HG03342 (cell line): Measurements from ENCODE around the gene OBSCN.

Experiments
- ATAC-seq: cut with Tn5 transposase; IDR thresholded peaks from one replicate; pipeline ENCODE4 v1.9.1; 2021; ENCODE audit warnings: mild to moderate bottlenecking, moderate library complexity; ENCODE audit not compliant: unreplicated experiment

The OBSCN gene

DNA sequence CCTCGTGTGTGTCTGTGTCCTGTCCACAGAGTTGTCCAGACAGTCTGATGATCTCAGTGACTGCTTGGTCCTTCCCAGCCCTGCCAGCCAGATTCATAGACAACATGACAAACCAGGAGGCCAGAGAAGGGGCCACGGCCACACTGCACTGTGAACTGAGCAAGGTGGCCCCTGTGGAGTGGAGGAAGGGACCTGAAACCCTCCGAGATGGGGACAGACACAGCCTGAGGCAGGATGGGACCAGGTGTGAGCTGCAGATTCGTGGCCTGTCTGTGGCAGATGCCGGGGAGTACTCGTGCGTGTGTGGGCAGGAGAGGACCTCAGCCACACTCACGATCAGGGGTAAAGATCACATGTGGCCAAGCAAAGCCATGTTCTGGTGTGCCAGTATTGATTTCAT, 96.4 kb downstream of the OBSCN start:
- no peak for ATAC-seq

- ATAC-seq = no peak
Measured at GRCh38 chr1:228304766-228305395, 97.0 kb downstream of the OBSCN start.

DNA sequence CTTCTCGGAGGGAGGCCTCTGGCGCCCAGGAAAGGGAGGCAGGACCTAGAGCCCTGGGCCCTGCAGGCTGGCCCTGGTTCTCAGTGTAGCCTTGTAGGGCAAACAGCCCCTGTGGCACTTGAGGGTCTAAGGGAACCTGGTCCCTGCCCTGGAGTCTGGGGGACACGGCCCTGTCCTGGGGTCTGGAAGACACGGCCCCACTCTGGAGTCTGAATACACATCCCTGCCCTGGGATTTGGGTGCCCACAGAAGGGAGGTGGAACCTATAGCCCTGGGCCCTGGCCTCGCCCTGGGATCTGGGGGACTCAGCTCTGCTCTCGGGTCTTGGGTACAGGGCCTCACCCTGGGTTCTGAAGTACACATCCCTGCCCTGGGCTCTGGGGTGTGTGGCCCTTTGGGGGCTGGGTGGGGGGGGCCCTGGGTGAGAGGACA, 97.9 kb downstream of the OBSCN start:
- no peak for ATAC-seq

DNA sequence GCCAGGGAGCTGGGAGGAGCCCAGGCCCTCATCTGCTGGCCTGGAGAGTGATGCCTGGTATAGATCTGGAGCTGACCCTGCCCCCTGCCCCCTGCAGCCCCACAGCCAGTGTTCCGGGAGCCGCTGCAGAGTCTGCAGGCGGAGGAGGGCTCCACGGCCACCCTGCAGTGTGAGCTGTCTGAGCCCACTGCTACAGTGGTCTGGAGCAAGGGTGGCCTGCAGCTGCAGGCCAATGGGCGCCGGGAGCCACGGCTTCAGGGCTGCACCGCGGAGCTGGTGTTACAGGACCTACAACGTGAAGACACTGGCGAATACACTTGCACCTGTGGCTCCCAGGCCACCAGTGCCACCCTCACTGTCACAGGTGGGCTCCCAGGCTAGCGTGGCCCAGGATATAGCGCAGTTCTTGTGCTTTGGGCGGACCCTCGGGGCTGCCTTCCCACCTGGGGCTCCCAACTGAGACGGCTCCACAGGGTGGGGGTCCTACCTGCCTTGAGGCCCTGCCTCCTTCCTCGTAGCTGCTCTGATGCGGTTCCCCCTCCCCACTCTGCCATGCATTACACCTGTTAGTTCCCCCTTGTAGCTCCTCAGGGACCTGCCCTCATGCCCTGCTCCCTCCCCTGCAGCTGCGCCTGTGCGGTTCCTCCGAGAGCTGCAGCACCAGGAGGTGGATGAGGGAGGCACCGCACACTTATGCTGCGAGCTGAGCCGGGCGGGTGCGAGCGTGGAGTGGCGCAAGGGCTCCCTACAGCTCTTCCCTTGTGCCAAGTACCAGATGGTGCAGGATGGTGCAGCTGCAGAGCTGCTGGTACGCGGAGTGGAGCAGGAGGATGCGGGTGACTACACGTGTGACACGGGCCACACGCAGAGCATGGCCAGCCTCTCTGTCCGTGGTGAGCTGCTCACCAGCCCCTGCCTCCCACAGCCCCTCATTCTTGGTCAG, 98.7 kb downstream of the OBSCN start:
- no peak for ATAC-seq

DNA sequence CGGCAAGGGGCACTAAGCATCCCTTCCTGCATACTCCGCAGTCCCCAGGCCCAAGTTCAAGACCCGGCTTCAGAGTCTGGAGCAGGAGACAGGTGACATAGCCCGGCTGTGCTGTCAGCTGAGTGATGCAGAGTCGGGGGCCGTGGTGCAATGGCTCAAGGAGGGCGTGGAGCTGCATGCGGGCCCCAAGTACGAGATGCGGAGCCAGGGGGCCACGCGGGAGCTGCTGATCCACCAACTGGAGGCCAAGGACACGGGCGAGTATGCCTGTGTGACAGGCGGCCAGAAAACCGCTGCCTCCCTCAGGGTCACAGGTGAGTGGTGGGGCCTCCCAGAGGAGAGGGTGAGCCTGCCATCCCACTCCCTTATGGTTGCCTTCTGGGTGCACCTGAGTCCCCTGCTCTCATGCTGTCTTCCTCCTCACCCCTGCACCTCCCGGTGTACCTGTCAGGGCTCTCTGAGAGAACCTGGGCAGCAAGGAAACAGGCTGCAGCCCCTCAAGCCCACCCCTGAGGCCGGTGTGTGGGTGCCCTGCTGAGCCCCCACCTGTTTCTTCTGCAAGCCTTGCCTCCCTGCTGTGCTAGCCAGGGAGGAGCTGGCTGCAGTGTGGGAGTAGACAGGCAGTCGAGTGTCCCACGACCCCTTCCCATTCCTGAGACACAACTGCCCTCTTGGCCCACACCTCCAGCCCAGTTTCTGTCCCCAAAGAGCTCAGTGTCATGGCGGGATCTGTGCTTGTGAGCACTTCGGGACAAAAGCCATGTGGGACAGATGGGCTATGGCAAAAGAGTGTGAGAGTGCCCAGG, 99.6 kb downstream of the OBSCN start:
- no peak for ATAC-seq

DNA sequence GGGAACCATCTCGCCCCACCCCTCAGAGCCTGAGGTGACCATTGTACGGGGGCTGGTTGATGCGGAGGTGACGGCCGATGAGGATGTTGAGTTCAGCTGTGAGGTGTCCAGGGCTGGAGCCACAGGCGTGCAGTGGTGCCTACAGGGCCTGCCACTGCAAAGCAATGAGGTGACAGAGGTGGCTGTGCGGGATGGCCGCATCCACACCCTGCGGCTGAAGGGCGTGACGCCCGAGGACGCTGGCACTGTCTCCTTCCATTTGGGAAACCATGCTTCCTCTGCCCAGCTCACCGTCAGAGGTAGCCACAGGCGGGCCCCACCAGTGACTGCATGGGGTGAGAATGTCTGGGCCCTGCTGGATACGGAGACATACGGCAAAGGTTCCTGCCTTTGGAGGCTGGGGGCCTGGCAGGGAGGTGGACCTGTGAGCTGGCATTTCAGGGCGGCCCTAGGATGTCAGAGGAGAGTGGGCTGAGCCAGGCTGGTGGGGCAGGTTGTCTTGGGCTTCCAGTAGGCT, 100.3 kb downstream of the OBSCN start:
- no peak for ATAC-seq

DNA sequence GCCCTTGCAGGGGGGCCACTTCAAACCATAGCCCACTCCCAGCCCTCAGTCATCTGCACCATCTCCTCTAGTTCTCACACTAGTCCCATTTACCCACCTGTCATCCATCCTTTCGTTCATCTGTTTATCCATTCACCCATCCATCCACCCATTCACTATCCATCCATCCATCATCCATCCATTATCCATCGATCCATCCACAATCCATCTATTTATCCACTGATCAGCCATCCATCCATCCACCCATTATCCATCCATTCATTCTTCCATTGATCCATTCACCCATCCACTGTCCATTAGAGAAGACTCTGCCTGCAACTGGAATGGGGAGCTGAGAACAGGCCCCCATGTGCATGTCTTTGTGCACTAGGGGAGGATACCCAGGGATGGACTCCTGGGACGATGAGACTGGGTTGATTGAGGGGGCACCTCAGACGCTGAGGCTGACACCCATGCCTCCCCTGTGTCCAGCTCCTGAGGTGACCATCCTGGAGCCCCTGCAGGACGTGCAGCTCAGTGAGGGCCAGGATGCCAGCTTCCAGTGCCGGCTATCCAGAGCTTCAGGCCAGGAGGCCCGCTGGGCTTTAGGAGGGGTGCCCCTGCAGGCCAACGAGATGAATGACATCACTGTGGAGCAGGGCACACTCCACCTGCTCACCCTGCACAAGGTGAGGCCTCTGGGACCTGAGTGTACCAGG, 100.9 kb downstream of the OBSCN start:
- no peak for ATAC-seq

GRCh38 chr1:228309326-228310067, 101.7 kb downstream of the OBSCN start:
- no peak for ATAC-seq

- ATAC-seq = no peak
Measured at GRCh38 chr1:228310162-228310792, 102.4 kb downstream of the OBSCN start.

GRCh38 chr1:228311091-228311490, 103.2 kb downstream of the OBSCN start:
- no peak for ATAC-seq

DNA sequence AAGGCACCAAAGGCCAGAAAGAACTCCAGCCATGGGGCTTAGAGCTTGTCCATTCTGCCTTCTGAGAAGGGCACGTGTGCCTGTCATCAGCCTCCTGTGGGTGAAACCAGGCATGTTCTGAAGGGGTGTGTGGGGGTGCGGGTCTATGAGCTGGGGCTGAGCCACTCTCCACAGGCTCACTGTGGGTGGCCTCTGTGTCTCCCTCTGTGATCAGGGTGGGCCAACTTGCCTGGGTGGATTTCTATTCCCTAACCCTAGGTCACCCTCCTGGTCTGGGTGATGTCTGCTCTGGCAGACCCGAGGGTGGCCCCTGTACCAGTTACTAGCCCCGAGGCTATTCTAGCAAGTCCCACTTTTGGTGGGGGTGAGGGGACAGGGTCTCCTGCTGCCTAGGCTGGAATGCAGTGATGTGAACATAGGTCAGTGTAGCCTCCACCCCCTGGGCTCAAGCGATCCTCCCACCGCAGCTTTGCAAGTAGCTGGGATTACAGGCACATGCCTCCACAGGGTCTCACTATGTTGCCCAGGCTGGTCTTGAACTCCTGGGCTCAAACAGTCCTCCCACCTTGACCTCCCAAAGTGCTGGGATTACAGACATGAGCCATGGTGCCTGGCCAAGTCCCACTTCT, 104.4 kb downstream of the OBSCN start:
- no peak for ATAC-seq

DNA sequence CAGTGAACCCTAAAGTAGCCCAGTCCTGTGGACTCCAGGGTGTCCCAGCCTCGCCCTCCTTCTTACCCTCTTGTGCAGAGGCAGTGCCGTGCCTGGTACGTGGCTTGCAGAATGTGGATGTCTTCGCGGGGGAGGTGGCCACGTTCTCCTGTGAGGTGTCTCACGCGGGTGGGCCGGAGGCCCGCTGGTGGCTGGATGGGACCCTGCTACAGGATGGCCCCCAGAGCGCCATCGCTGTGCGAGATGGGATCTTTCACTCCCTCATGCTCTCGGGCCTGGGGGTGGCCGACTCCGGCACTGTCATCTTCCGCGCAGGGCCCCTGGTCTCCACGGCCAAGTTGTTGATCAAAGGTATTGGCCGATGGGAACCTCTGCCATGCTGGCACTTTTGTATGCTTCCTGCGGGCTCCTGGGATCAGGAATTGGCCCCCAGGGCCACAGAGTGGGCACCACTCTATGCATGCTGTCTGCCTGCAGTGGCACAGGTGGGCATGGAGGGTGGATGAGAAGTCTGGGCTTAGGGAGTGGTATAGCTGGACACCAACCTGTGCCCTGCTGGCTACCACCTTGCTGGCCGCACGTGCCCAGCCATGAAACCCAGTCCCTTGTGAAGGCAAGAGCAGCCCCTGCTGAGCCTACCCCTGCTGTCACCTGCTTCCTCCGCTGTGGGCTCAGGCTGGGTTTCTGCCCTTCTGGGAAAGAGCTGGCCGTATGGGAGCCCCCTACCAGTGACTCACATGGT, 105.9 kb downstream of the OBSCN start:
- ATAC-seq = no peak

- no peak for ATAC-seq
Measured at GRCh38 chr1:228314315-228314657, 106.4 kb downstream of the OBSCN start.

DNA sequence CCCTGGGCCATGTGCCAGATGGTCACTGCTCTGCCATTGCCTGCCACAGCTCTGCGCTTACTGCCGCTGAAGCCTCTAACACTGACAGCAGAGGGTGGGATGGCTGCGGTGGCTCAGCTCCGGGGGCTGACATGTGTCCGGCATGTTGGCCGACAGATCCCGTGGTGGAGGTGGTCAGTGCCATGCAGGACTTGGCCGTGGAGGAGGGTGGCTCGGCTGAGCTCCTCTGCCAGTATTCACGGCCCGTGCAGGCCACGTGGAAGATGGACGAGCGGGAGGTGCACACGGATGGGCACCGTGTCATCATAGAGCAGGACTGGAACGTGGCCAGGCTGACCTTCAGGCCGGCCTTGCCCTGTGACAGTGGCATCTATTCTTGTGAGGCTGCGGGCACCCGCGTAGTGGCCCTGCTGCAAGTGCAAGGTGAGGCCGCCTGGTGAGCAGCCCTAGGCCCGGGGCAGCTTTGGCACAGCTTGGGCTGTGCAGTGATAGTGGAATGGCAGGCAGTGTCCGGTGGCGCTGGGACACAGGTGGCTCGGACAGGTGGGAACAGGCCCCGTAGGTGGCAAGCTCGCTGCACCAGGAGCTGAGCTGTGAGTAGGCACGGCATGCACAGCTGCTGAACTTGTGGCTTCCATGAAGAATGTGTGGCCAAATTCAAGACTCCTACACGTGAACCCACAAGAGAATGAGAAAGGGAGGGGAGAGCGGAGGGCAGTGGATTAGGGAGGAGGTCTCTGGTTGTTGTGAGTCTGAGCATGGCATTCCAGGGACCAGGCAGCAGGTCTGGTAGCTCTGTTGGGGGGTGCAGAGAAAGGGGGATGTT, 107.0 kb downstream of the OBSCN start:
- ATAC-seq = no peak

GRCh38 chr1:228315484-228315944, 107.7 kb downstream of the OBSCN start:
- no peak for ATAC-seq

GRCh38 chr1:228315945-228316588, 108.2 kb downstream of the OBSCN start:
- ATAC-seq = no peak
